ENCODE measurements around the gene EFNA2.

The EFNA2 gene

DNA sequence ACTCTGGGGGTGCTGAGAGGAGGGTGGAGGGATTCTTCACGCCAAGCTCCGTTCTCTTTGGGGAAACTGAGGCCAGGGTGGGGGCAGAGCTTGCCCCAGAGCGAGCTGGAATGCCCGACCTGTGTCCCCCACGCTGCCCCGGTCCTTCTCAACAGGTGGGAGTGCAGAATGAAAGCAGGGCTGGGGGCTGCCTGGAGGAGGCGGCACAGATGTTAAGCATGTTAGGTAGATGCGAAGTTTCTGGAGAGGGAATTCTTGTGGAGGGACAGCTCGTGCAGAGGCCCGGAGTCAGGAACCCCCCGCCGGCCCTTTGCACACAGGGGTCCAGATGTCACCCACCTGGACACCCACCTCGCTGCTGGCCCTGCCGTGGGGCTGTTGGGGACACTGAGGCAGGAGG is 9.0 kb downstream of the EFNA2 start (continued):
- TF ChIP-seq, protein P1, sequence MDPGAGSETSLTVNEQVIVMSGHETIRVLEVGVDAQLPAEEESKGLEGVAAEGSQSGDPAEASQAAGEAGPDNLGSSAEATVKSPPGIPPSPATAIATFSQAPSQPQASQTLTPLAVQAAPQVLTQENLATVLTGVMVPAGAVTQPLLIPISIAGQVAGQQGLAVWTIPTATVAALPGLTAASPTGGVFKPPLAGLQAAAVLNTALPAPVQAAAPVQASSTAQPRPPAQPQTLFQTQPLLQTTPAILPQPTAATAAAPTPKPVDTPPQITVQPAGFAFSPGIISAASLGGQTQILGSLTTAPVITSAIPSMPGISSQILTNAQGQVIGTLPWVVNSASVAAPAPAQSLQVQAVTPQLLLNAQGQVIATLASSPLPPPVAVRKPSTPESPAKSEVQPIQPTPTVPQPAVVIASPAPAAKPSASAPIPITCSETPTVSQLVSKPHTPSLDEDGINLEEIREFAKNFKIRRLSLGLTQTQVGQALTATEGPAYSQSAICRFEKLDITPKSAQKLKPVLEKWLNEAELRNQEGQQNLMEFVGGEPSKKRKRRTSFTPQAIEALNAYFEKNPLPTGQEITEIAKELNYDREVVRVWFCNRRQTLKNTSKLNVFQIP (CRISPR knock-in tag; IDR thresholded peaks at IDR 0.05; ENCODE audit: borderline replicate concordance, low read depth), result no peak

DNA sequence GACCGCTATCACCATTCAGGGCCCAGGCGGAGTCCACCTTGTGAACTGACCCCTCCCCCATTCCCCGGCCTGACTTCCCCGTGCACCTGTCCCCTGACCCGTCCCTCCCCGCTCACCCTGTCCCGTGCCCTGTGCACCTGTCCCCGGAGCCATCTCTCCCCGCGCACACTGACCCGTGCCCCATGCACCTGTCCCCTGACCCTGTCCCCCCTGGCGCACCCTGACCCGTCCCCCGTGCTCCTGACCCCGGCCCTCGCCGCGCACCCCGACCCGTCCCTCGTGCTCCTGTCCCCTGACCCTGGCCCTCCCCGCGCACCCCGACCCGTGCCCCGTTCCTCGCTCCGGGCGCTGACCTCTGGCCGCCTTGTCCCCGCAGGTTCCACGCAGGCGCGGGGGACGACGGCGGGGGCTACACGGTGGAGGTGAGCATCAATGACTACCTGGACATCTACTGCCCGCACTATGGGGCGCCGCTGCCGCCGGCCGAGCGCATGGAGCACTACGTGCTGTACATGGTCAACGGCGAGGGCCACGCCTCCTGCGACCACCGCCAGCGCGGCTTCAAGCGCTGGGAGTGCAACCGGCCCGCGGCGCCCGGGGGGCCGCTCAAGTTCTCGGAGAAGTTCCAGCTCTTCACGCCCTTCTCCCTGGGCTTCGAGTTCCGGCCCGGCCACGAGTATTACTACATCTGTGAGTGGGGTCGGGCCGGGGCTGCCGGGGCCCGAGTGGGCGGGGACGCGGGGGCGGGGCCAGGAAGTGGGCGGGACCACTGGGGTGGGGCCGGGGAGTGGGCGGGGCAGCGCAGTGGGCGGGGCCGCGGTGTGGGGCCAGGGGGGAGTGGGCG is 9.7 kb downstream of the EFNA2 start:
- ATAC-seq, result peak; percentile 14; the same call in 1 of the 3 replicates
- TF ChIP-seq ISL1 (CRISPR knock-in tag; IDR thresholded peaks at IDR 0.05), result no peak

- TF ChIP-seq, protein P1 (CRISPR knock-in tag; IDR thresholded peaks at IDR 0.05; ENCODE audit: borderline replicate concordance, low read depth), result no peak
- TF ChIP-seq SNAI2 (CRISPR knock-in tag; IDR thresholded peaks at IDR 0.05) (no peak), ZNF8 (CRISPR knock-in tag; IDR thresholded peaks at IDR 0.05) (no peak), ZC3H10 (CRISPR knock-in tag; IDR thresholded peaks at IDR 0.05) (no peak), RARB (CRISPR knock-in tag; IDR thresholded peaks at IDR 0.05) (no peak), BACH2 (CRISPR knock-in tag; IDR thresholded peaks at IDR 0.05; ENCODE audit: borderline replicate concordance) (no peak), CSDC2 (CRISPR knock-in tag; IDR thresholded peaks at IDR 0.05) (no peak), OSR1 (CRISPR knock-in tag; IDR thresholded peaks at IDR 0.05) (no peak), ZFP3 (CRISPR knock-in tag; IDR thresholded peaks at IDR 0.05) (no peak), TCF4 (CRISPR knock-in tag; IDR thresholded peaks at IDR 0.05; ENCODE audit: borderline replicate concordance) (no peak), TSHZ2 (CRISPR knock-in tag; IDR thresholded peaks at IDR 0.05) (no peak), PPARA (CRISPR knock-in tag; IDR thresholded peaks at IDR 0.05; ENCODE audit: borderline replicate concordance) (no peak), ZNF565 (CRISPR knock-in tag; conservative IDR thresholded peaks at IDR 0.05; ENCODE audit: low read depth) (no peak)
These were observed 10.4 kb downstream of the EFNA2 start for GRCh38 chr19:1296078-1296477.

GRCh38 chr19:1296575-1297271 is 11.1 kb downstream of the EFNA2 start:
- TF ChIP-seq ARNTL (CRISPR knock-in tag; IDR thresholded peaks at IDR 0.05; ENCODE audit: borderline replicate concordance, low read depth), result no peak
- TF ChIP-seq TSHZ2 (CRISPR knock-in tag; IDR thresholded peaks at IDR 0.05), result no peak
- TF ChIP-seq, protein P2, sequence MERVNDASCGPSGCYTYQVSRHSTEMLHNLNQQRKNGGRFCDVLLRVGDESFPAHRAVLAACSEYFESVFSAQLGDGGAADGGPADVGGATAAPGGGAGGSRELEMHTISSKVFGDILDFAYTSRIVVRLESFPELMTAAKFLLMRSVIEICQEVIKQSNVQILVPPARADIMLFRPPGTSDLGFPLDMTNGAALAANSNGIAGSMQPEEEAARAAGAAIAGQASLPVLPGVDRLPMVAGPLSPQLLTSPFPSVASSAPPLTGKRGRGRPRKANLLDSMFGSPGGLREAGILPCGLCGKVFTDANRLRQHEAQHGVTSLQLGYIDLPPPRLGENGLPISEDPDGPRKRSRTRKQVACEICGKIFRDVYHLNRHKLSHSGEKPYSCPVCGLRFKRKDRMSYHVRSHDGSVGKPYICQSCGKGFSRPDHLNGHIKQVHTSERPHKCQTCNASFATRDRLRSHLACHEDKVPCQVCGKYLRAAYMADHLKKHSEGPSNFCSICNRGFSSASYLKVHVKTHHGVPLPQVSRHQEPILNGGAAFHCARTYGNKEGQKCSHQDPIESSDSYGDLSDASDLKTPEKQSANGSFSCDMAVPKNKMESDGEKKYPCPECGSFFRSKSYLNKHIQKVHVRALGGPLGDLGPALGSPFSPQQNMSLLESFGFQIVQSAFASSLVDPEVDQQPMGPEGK (CRISPR knock-in tag; IDR thresholded peaks at IDR 0.05; ENCODE audit: borderline replicate concordance), result no peak
- no peak for TF ChIP-seq RARB (CRISPR knock-in tag; IDR thresholded peaks at IDR 0.05)
- no peak for TF ChIP-seq OSR1 (CRISPR knock-in tag; IDR thresholded peaks at IDR 0.05)
- TF ChIP-seq GLIS3 (CRISPR knock-in tag; IDR thresholded peaks at IDR 0.05), result no peak
- no peak for TF ChIP-seq ZNF8 (CRISPR knock-in tag; IDR thresholded peaks at IDR 0.05)
- TF ChIP-seq TCF4 (CRISPR knock-in tag; IDR thresholded peaks at IDR 0.05; ENCODE audit: borderline replicate concordance), result no peak
- no peak for TF ChIP-seq TOX (CRISPR knock-in tag; IDR thresholded peaks at IDR 0.05; ENCODE audit: borderline replicate concordance)
- TF ChIP-seq SNAI2 (CRISPR knock-in tag; IDR thresholded peaks at IDR 0.05), result no peak
- TF ChIP-seq ISL1 (CRISPR knock-in tag; IDR thresholded peaks at IDR 0.05), result no peak
- TF ChIP-seq ZNF565 (CRISPR knock-in tag; conservative IDR thresholded peaks at IDR 0.05; ENCODE audit: low read depth), result no peak
- ATAC-seq, result no peak

More at GRCh38 chr19:1296078-1296477, 10.4 kb downstream of the EFNA2 start:
- ATAC-seq, result no peak
